Glutamatergic neuron (in vitro differentiated cells): ENCODE data around the gene ERAS. TPM values are rescaled to one million over a fixed set of nuclear protein-coding genes. Genes with fewer than 3 reads are reported as not detected.

Experiments used
- DNase-seq: peaks from one replicate; pipeline ENCODE4 v3.0.0; 2022
- H3K27ac Mint-ChIP-seq: one replicate; pipeline ENCODE4 v1.8.0; 2020; ENCODE audit warnings: mild to moderate bottlenecking, mixed read lengths, inconsistent platforms; ENCODE audit not compliant: unreplicated experiment
- H3K27me3 Mint-ChIP-seq: one replicate; pipeline ENCODE4 v1.8.0; 2020; ENCODE audit warnings: mild to moderate bottlenecking, moderate library complexity, mixed read lengths, inconsistent platforms; ENCODE audit not compliant: unreplicated experiment
- H3K36me3 Mint-ChIP-seq: one replicate; pipeline ENCODE4 v1.8.0; 2020; ENCODE audit warnings: mild to moderate bottlenecking, mixed read lengths, inconsistent platforms; ENCODE audit not compliant: unreplicated experiment
- H3K4me1 Mint-ChIP-seq: one replicate; pipeline ENCODE4 v1.8.0; 2020; ENCODE audit warnings: mild to moderate bottlenecking, low read depth, mixed read lengths, inconsistent platforms; ENCODE audit not compliant: unreplicated experiment
- H3K4me3 Mint-ChIP-seq: one replicate; pipeline ENCODE4 v1.8.0; 2020; ENCODE audit warnings: mild to moderate bottlenecking, mixed read lengths, inconsistent platforms; ENCODE audit not compliant: unreplicated experiment
- H3K9me3 Mint-ChIP-seq: one replicate; pipeline ENCODE4 v1.8.0; 2020; ENCODE audit warnings: mild to moderate bottlenecking, moderate library complexity, mixed read lengths, inconsistent platforms; ENCODE audit not compliant: unreplicated experiment
- CTCF ChIP-seq: fragments of 200-600 bp; sonication (generic); IDR thresholded peaks from one replicate; pipeline ENCODE4 v1.5.0; 2021; ENCODE audit not compliant: partially characterized antibody, unreplicated experiment
- total RNA-seq: library from RNA; stranded (reverse); fragmentation: NEBNext Ultra II Directional; extraction: Animal tissue kit (Norgen Biotek cat#: 25700); gene quantifications from one replicate; pipeline ENCODE4 v1.2.1, GENCODE V29; 2021; ENCODE audit not compliant: unreplicated experiment

The ERAS gene
- total RNA-seq, 1 donor from 2014 or later, result not detected

- no peak for TF ChIP-seq CTCF
- H3K9me3 Mint-ChIP-seq, result peaks cover 6% of the 10 kb centered on the region
- no peak overlapping the region for H3K27ac Mint-ChIP-seq
- no peak for DNase-seq
- H3K4me1 Mint-ChIP-seq, result peaks cover 6% of the 10 kb centered on the region
- no peak overlapping the region for H3K4me3 Mint-ChIP-seq
- H3K27me3 Mint-ChIP-seq, result peaks cover 14% of the 10 kb centered on the region
- H3K36me3 Mint-ChIP-seq, result no peaks in the 10 kb centered on the region
Observed at GRCh38 chrX:48831136-48831908, 5.0 kb downstream of the ERAS start.

GRCh38 chrX:48831909-48832291, 5.6 kb downstream of the ERAS start:
- DNase-seq, result peak; percentile 52
- peaks cover 8% of the 10 kb centered on the region for H3K4me1 Mint-ChIP-seq
- H3K36me3 Mint-ChIP-seq, result no peaks in the 10 kb centered on the region
- no peak overlapping the region for H3K4me3 Mint-ChIP-seq
- H3K9me3 Mint-ChIP-seq, result peaks cover 6% of the 10 kb centered on the region
- no peak for TF ChIP-seq CTCF
- peaks cover 16% of the 10 kb centered on the region for H3K27me3 Mint-ChIP-seq
- H3K27ac Mint-ChIP-seq, result no peak overlapping the region

GRCh38 chrX:48833542-48834138, 7.3 kb downstream of the ERAS start:
- peaks cover 6% of the 10 kb centered on the region for H3K4me1 Mint-ChIP-seq
- no peak for DNase-seq
- no peak for TF ChIP-seq CTCF
- no peaks in the 10 kb centered on the region for H3K36me3 Mint-ChIP-seq
- H3K9me3 Mint-ChIP-seq, result peaks cover 6% of the 10 kb centered on the region
- H3K4me3 Mint-ChIP-seq, result peak overlapping the region; percentile 97
- H3K27me3 Mint-ChIP-seq, result peaks cover 11% of the 10 kb centered on the region
- H3K27ac Mint-ChIP-seq, result peak overlapping the region; percentile 93

GRCh38 chrX:48834383-48834709, 8.0 kb downstream of the ERAS start:
- peaks cover 6% of the 10 kb centered on the region for H3K9me3 Mint-ChIP-seq
- peak overlapping the region; percentile 97 for H3K4me3 Mint-ChIP-seq
- peaks cover 9% of the 10 kb centered on the region for H3K27me3 Mint-ChIP-seq
- no peak for TF ChIP-seq CTCF
- H3K4me1 Mint-ChIP-seq, result peaks cover 6% of the 10 kb centered on the region
- H3K27ac Mint-ChIP-seq, result peak overlapping the region; percentile 93
- no peaks in the 10 kb centered on the region for H3K36me3 Mint-ChIP-seq
- DNase-seq, result no peak
